ENCODE results near the gene IKZF1. TPM values are rescaled to one million over a fixed set of nuclear protein-coding genes. Genes with fewer than 3 reads are reported as not detected.

The IKZF1 gene
- total RNA-seq, 1 experiment from 2014 or later: 3.7 TPM

GRCh38 chr7:50273301-50273700 lies 31.2 kb upstream of the IKZF1 start:
- Histone ChIP-seq H3K4me1 (ENCODE audit: insufficient read depth, low read length, poor library complexity, severe bottlenecking) (no peaks in the 10 kb centered on the region), H3K36me3 (ENCODE audit: insufficient read depth, low read length, poor library complexity, severe bottlenecking) (no peaks in the 10 kb centered on the region), H3K27ac (ENCODE audit: low read depth, low read length, poor library complexity, severe bottlenecking) (no peak overlapping the region), H3K9me3 (ENCODE audit: low read depth, low read length, poor library complexity, severe bottlenecking) (no peaks in the 10 kb centered on the region), H3K4me3 (ENCODE audit: low read depth, low read length, poor library complexity, severe bottlenecking) (no peak overlapping the region), H3K27me3 (replicated peaks; ENCODE audit: insufficient read depth, low read depth, low read length, poor library complexity) (no peaks in the 10 kb centered on the region)
- no TSS peak for BruUV-seq (replicated peaks)
- CTCF ChIA-PET: no interaction called here
- no peak for DNase-seq (ENCODE audit: low spot score)
- POLR2A ChIA-PET (ENCODE audit: low non-redundant PET): interaction anchor here (0.7 kb wide), 1 partner anchor 975 kb away, joined by 3 read pairs; no protein-coding TSS in a partner anchor
- intact Hi-C loops (cut with micrococcal nuclease; ENCODE audit: unreplicated experiment): no loop called here
- TF ChIP-seq, protein P1, sequence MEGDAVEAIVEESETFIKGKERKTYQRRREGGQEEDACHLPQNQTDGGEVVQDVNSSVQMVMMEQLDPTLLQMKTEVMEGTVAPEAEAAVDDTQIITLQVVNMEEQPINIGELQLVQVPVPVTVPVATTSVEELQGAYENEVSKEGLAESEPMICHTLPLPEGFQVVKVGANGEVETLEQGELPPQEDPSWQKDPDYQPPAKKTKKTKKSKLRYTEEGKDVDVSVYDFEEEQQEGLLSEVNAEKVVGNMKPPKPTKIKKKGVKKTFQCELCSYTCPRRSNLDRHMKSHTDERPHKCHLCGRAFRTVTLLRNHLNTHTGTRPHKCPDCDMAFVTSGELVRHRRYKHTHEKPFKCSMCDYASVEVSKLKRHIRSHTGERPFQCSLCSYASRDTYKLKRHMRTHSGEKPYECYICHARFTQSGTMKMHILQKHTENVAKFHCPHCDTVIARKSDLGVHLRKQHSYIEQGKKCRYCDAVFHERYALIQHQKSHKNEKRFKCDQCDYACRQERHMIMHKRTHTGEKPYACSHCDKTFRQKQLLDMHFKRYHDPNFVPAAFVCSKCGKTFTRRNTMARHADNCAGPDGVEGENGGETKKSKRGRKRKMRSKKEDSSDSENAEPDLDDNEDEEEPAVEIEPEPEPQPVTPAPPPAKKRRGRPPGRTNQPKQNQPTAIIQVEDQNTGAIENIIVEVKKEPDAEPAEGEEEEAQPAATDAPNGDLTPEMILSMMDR (conservative IDR thresholded peaks at IDR 0.05; ENCODE audit: low read depth, low read length): no peak
- no peak for TF ChIP-seq EZH2 (IDR thresholded peaks at IDR 0.05; ENCODE audit: borderline replicate concordance, low read depth, low read length, poor library complexity, severe bottlenecking)

GRCh38 chr7:50273870-50274269 lies 30.6 kb upstream of the IKZF1 start:
- TF ChIP-seq, protein P1 (conservative IDR thresholded peaks at IDR 0.05; ENCODE audit: low read depth, low read length): no peak
- TF ChIP-seq EZH2 (IDR thresholded peaks at IDR 0.05; ENCODE audit: borderline replicate concordance, low read depth, low read length, poor library complexity, severe bottlenecking): no peak
- H3K4me1 ChIP-seq (ENCODE audit: insufficient read depth, low read length, poor library complexity, severe bottlenecking): no peaks in the 10 kb centered on the region
- H3K27ac ChIP-seq (ENCODE audit: low read depth, low read length, poor library complexity, severe bottlenecking): no peak overlapping the region
- POLR2A ChIA-PET (ENCODE audit: low non-redundant PET): no interaction called here
- intact Hi-C loops (cut with micrococcal nuclease; ENCODE audit: unreplicated experiment): no loop called here
- no peaks in the 10 kb centered on the region for H3K36me3 ChIP-seq (ENCODE audit: insufficient read depth, low read length, poor library complexity, severe bottlenecking)
- CTCF ChIA-PET: no interaction called here
- H3K4me3 ChIP-seq (ENCODE audit: low read depth, low read length, poor library complexity, severe bottlenecking): no peak overlapping the region
- no peaks in the 10 kb centered on the region for H3K9me3 ChIP-seq (ENCODE audit: low read depth, low read length, poor library complexity, severe bottlenecking)
- H3K27me3 ChIP-seq (replicated peaks; ENCODE audit: insufficient read depth, low read depth, low read length, poor library complexity): no peaks in the 10 kb centered on the region
- DNase-seq (ENCODE audit: low spot score): no peak
- no TSS peak for BruUV-seq (replicated peaks)

DNA sequence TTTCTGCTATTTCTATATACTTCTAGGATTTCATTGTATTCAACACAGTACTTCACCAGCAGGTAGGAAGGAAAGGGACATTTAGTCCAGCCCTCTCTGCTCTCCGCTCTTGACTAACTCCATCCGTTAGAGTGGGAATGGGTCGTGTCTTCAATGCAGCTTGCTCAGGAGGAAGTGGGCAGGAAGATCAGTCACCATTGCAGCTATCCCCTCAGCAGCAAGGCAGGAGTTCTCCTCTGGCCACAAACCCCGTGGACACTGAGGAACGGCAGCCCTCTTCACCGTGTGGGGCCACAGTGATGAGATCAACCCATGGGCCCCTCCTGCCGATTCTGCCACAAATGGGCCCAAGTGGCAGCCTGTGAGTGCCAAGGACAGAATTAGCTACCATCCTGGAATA lies 30.2 kb upstream of the IKZF1 start:
- POLR2A ChIA-PET (ENCODE audit: low non-redundant PET): no interaction called here
- intact Hi-C loops (cut with micrococcal nuclease; ENCODE audit: unreplicated experiment): no loop called here
- H3K9me3 ChIP-seq (ENCODE audit: low read depth, low read length, poor library complexity, severe bottlenecking): no peaks in the 10 kb centered on the region
- H3K36me3 ChIP-seq (ENCODE audit: insufficient read depth, low read length, poor library complexity, severe bottlenecking): no peaks in the 10 kb centered on the region
- H3K27me3 ChIP-seq (replicated peaks; ENCODE audit: insufficient read depth, low read depth, low read length, poor library complexity): no peaks in the 10 kb centered on the region
- CTCF ChIA-PET: no interaction called here
- H3K4me3 ChIP-seq (ENCODE audit: low read depth, low read length, poor library complexity, severe bottlenecking): no peak overlapping the region
- H3K27ac ChIP-seq (ENCODE audit: low read depth, low read length, poor library complexity, severe bottlenecking): no peak overlapping the region
- BruUV-seq (replicated peaks): no TSS peak
- H3K4me1 ChIP-seq (ENCODE audit: insufficient read depth, low read length, poor library complexity, severe bottlenecking): no peaks in the 10 kb centered on the region
- no peak for TF ChIP-seq EZH2 (IDR thresholded peaks at IDR 0.05; ENCODE audit: borderline replicate concordance, low read depth, low read length, poor library complexity, severe bottlenecking)
- TF ChIP-seq, protein P1 (conservative IDR thresholded peaks at IDR 0.05; ENCODE audit: low read depth, low read length): no peak
- DNase-seq (ENCODE audit: low spot score): no peak

Data from A673 (cell line).